AG04450 (cell line): ENCODE measurements around the gene SCRN2. TPM values are rescaled to one million over a fixed set of nuclear protein-coding genes. Genes with fewer than 3 reads are reported as not detected.

Source experiments
- CTCF ChIA-PET: fragments of 300-600, 350-600 bp; formaldehyde crosslinking; extraction: SDS; loops from one replicate; lab custom pipeline; 2022; ENCODE audit warnings: antibody characterized with exemption, inconsistent platforms; lab: Charles Lee
- POLR2A ChIA-PET: fragments of 350-600 bp; formaldehyde crosslinking; extraction: SDS; loops from one replicate; lab custom pipeline; 2021; ENCODE audit warnings: antibody characterized with exemption, inconsistent platforms; lab: Yijun Ruan, JAX
- DNase-seq: peaks from one replicate; pipeline ENCODE4 v3.0.0-alpha.2; 2011; ENCODE audit warnings: low read depth, low spot score
- H3K27ac ChIP-seq: one replicate; pipeline ENCODE4 v1.5.1; 2012; ENCODE audit warnings: low read depth, low read length, control low read depth
- H3K27me3 ChIP-seq: one replicate; pipeline ENCODE4 v1.6.0; 2012; ENCODE audit warnings: low read length; ENCODE audit not compliant: control insufficient read depth, insufficient read depth
- H3K4me3 ChIP-seq: 2 replicates; pipeline ENCODE4 v1.5.1; 2011; ENCODE audit warnings: mild to moderate bottlenecking, low read depth, low read length, control low read depth
- H3K9me3 ChIP-seq: 2 replicates; pipeline ENCODE4 v1.5.1; 2012; ENCODE audit warnings: low read length; ENCODE audit not compliant: control insufficient read depth, insufficient read depth
- CTCF ChIP-seq: IDR thresholded peaks from 2 replicates; pipeline ENCODE4 v1.5.1; 2011; ENCODE audit warnings: low read depth, low read length, control low read depth, inconsistent platforms
- polyA plus RNA-seq: library from polyadenylated mRNA; depleted of rRNA; stranded (reverse); fragments of >200 nt; gene quantifications from 2 replicates; pipeline ENCODE4 v1.2.3, GENCODE V29; 2011

The SCRN2 gene
- polyA plus RNA-seq, 1 experiment, result 13.3 TPM

GRCh38 chr17:47884427-47884740 is 43.3 kb upstream of the SCRN2 start:
- H3K4me3 ChIP-seq, result no peak overlapping the region
- no peak for TF ChIP-seq CTCF
- ChIA-PET POLR2A (interaction anchor here (1.9 kb wide), 1 partner anchor 53 kb away, joined by 7 read pairs; the partner anchor contains the start of genes LRRC46 and MRPL10), CTCF (interaction anchor here (15.7 kb wide), 1 partner anchor 40 kb away, joined by 502 read pairs; the partner anchor contains the start of gene SCRN2)
- no peak for DNase-seq
- H3K27me3 ChIP-seq, result peaks cover 3% of the 10 kb centered on the region
- H3K27ac ChIP-seq, result no peak overlapping the region
- H3K9me3 ChIP-seq, result no peaks in the 10 kb centered on the region

DNA sequence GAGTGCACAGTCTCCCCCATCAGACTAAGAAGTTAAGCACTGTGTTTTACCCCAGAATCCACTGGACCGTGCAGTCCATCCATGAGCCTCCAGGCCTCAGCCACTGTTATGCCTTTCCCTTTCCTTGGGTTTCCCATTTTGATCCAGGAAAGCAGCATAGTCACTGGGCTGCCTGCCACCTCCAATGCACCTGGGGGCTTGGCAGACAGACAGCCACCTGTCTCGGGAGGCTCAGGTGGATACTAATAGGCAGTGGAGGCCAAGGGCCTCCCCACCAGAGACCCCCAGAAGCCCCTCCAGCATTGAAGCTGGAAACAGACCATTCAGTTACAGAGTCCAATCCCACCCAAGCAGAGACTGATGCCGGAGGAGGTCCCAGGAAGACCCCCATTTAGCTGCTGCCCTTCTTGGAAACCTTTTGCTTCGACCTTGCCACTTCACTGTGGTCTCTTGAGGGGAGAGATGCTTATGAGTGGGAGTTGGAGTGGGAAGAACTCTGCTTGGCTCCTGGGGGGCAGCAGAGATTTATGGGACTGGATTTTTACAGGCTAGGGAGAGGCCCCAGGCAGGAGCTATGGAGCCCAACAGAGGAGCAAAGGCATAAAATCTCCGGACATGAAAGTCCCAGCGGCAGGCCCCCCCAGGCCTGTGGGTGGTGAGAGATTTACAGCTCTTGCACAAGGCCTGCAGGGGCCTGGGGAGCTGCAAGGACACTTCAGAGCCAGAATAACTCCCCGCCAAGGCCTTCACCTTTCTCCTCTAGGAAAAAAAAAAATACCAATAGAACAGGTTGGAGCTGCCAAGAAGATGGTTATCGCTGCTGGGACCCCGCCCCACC is 42.7 kb upstream of the SCRN2 start:
- Histone ChIP-seq H3K4me3 (no peak overlapping the region), H3K9me3 (no peaks in the 10 kb centered on the region), H3K27me3 (peaks cover 3% of the 10 kb centered on the region), H3K27ac (no peak overlapping the region)
- ChIA-PET POLR2A (interaction anchor here (1.9 kb wide), 1 partner anchor 52 kb away, joined by 7 read pairs; the partner anchor contains the start of genes LRRC46 and MRPL10), CTCF (interaction anchor here (15.7 kb wide), 1 partner anchor 39 kb away, joined by 502 read pairs; the partner anchor contains the start of gene SCRN2)
- no peak for DNase-seq
- TF ChIP-seq CTCF, result no peak

- Histone ChIP-seq H3K9me3 (no peaks in the 10 kb centered on the region), H3K4me3 (no peak overlapping the region), H3K27me3 (peaks cover 3% of the 10 kb centered on the region), H3K27ac (no peak overlapping the region)
- ChIA-PET CTCF (interaction anchor here (15.7 kb wide), 1 partner anchor 39 kb away, joined by 502 read pairs; the partner anchor contains the start of gene SCRN2), POLR2A (no interaction called here)
- no peak for DNase-seq
- no peak for TF ChIP-seq CTCF
These were observed 41.9 kb upstream of the SCRN2 start for GRCh38 chr17:47882695-47883588.

DNA sequence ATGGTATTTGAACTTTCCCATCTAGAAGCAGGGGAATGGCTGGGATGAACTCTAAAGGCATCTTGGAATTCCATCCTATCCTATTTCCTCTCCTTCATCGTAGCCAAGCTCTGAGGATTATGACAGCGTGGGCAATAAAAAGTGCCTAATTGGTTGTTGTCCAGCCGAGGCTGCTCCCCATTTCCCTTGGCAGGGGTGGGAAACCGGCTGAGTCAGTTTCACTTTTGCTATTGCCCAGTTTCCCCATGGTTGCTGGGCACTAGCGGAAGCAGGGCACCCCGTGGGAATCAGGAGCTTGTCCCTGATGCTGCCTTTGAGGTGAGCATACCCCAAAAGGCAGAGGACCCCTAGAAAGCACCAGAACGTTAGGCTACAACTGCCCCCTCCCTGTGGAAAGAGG is 41.2 kb upstream of the SCRN2 start:
- no peak overlapping the region for H3K27ac ChIP-seq
- ChIA-PET CTCF (interaction anchor here (15.7 kb wide), 1 partner anchor 38 kb away, joined by 502 read pairs; the partner anchor contains the start of gene SCRN2), POLR2A (no interaction called here)
- H3K27me3 ChIP-seq, result peaks cover 3% of the 10 kb centered on the region
- no peak for DNase-seq
- TF ChIP-seq CTCF, result no peak
- H3K4me3 ChIP-seq, result no peak overlapping the region
- no peaks in the 10 kb centered on the region for H3K9me3 ChIP-seq
